Activated naive CD4-positive, alpha-beta T cell treated with anti-CD3 and anti-CD28 coated beads, Interleukin-2, amount 10 ng/mL, durations not matched to agents 7 days and 5 days (primary cell): ENCODE measurements around the gene GNG13.

Experiments used
- CTCF ChIA-PET: fragments of 350-600 bp; sonication (Branson Sonifier 250); formaldehyde crosslinking; loops from one replicate; lab custom pipeline; 2021; ENCODE audit warnings: antibody characterized with exemption; lab: Charles Lee
- DNase-seq: peaks from one replicate; pipeline ENCODE4 v3.0.0-alpha.2; 2020
- H3K27ac Mint-ChIP-seq: one replicate; pipeline ENCODE4 v1.8.0; 2021; ENCODE audit warnings: mild to moderate bottlenecking, moderate library complexity, mixed read lengths
- H3K27me3 Mint-ChIP-seq: one replicate; pipeline ENCODE4 v1.8.0; 2021; ENCODE audit warnings: mild to moderate bottlenecking, mixed read lengths
- H3K36me3 Mint-ChIP-seq: one replicate; pipeline ENCODE4 v1.8.0; 2021; ENCODE audit warnings: mixed read lengths
- H3K4me1 Mint-ChIP-seq: one replicate; pipeline ENCODE4 v1.8.0; 2021; ENCODE audit warnings: mixed read lengths
- H3K4me3 Mint-ChIP-seq: one replicate; pipeline ENCODE4 v1.8.0; 2021; ENCODE audit warnings: mild to moderate bottlenecking, moderate library complexity, mixed read lengths
- H3K9me3 Mint-ChIP-seq: one replicate; pipeline ENCODE4 v1.8.0; 2021; ENCODE audit warnings: mixed read lengths

Gene GNG13

DNA sequence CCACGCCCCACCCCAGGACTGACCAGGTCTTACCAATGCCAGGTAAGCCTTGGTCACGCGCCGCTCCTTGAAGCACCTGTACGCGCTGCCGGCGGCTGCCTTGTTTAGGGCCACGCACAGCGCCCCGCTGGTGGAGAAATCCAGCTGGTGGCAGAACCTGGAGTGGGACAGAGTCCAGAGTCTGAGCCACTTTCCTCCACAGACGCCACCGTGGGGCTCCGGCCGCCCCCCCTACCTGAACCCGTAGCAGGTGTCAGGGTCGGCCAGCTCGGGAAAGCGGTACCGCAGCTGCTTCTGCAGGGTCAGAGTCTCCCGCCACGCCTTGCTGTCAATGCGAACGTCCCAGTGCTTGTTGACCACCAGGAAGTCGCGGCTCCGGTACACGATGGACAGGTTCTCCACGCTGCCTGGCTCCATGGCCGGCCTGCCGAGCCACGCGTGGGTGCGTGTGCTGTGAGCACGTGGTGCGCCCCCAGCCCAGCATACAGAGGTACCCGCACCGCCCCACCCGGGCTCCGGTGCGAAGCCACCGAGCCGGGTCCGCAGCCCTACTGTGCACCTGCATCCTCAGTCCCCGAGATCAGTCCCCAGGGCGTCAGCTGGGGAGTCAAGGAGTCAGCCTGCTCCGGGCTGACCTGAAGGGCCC lies 13.1 kb downstream of the GNG13 start:
- Mint-ChIP-seq H3K27ac (peak overlapping the region; percentile 82), H3K9me3 (no peaks in the 10 kb centered on the region), H3K4me1 (peaks cover 14% of the 10 kb centered on the region), H3K4me3 (peak overlapping the region; percentile 87), H3K27me3 (no peaks in the 10 kb centered on the region), H3K36me3 (peaks cover 13% of the 10 kb centered on the region)
- no peak for DNase-seq
- CTCF ChIA-PET = interaction anchor here (1.1 to 6.3 kb wide), 2 partner anchors 68 to 75 kb away, joined by 3 to 94 read pairs; partner anchors contain the start of gene METRN

- peak overlapping the region; percentile 87 for H3K4me3 Mint-ChIP-seq
- CTCF ChIA-PET = interaction anchor here (0.8 to 6.3 kb wide), 12 partner anchors 9 to 198 kb away, joined by 3 to 94 read pairs (median 3); partner anchors contain the start of gene METRN
- no peak overlapping the region for H3K27ac Mint-ChIP-seq
- peaks cover 8% of the 10 kb centered on the region for H3K36me3 Mint-ChIP-seq
- H3K27me3 Mint-ChIP-seq = no peaks in the 10 kb centered on the region
- H3K9me3 Mint-ChIP-seq = no peaks in the 10 kb centered on the region
- peak; percentile 83 for DNase-seq
- peaks cover 14% of the 10 kb centered on the region for H3K4me1 Mint-ChIP-seq
Measured at GRCh38 chr16:785563-786535, 14.7 kb downstream of the GNG13 start.

DNA sequence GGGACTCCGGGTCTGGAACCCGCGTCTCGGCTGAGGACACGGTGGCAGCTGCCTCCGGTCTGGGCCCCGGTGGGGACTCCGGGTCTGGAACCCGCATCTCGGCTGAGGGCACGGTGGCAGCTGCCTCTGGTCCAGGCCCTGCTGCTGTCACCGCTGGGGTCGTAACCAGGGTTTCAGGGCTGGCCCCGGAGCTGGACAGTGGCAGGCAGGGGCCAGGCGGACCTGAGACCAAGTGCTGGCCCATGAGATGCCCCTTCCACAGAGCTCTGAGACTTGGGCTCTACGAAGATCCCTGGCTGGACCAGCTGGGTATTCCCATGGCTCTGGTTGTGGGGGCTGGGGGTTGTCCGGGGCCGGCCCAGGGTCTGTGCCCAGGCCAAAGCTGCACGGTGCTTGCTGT lies 16.1 kb downstream of the GNG13 start:
- H3K27me3 Mint-ChIP-seq = no peaks in the 10 kb centered on the region
- DNase-seq = no peak
- H3K36me3 Mint-ChIP-seq = peaks cover 8% of the 10 kb centered on the region
- no peak overlapping the region for H3K27ac Mint-ChIP-seq
- no peaks in the 10 kb centered on the region for H3K9me3 Mint-ChIP-seq
- peaks cover 11% of the 10 kb centered on the region for H3K4me1 Mint-ChIP-seq
- no peak overlapping the region for H3K4me3 Mint-ChIP-seq
- CTCF ChIA-PET = interaction anchor here (0.7 to 6.3 kb wide), 9 partner anchors 8 to 196 kb away, joined by 3 to 94 read pairs (median 4); partner anchors contain the start of gene METRN

DNA sequence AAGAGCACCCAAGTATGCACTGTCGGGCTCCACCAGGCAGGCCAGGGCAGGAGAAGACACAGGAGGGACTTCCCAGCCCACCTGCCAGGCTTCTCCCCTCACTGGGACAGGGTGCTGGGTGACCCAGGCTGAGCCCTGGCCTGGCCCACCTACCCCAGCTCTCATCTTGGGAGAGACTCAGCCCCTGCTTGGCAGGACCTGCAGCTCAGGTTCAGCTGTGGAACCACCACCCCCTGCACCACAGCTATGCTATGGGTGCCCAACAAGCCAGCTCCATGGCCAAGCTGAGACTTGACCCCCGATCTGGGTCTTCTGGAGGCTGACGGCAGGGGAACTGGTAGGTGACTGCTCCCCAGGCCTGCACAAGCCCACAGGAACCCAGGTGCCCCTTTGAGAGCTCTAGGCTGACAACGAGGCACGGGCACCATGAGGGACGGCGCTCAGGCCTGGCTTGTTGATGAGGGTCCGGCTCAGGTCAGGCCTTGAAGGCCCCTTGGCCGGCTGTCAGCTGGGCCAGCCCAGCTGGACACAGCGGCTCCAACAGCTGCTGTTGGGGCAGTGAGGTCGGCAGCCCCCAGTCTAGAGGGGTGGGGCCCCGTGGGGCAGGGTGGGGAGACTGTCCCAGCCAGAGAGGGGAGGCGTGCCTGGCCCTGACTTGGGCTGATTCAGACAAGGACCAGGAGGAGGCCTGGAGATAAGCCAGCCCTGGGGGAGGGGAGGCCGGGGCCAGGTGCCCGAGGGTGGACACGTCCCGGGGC lies 17.0 kb downstream of the GNG13 start:
- CTCF ChIA-PET = interaction anchor here (1.5 to 6.3 kb wide), 2 partner anchors 40 to 71 kb away, joined by 6 to 94 read pairs; partner anchors contain the start of gene METRN
- Mint-ChIP-seq H3K27me3 (no peaks in the 10 kb centered on the region), H3K9me3 (no peaks in the 10 kb centered on the region), H3K4me1 (peaks cover 11% of the 10 kb centered on the region), H3K36me3 (peaks cover 8% of the 10 kb centered on the region), H3K27ac (no peak overlapping the region), H3K4me3 (no peak overlapping the region)
- no peak for DNase-seq

DNA sequence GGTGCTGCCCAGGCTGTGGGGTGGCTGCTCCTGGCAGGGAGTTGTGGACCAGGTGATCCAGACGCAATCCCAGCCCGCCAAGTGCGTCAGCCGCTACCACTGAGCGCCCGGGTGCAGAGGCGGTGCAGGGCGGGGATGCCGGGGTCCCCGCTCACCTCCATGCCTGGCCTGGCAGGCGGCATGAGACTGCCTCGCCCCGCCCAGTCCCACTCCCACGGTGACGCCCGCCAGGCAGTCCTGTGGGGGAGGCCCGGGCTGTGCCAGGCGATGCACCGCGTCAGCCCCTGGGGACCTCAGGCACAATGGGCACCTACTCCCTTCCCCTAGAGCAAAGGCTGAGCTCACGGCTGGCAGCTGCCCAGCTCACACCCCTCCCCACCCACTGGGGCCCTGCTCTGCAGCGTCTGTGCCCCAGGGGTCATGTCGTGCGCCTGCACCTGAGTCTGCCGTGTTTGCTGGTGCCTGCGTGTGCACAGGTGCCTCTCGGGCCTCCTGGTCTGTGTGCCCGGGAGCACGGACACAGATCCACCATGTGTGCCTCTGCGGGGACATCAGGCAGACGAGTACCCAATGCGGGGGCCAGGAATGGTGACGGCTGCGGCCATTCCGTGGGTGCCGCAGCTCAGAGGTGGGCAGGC lies 17.6 kb downstream of the GNG13 start:
- DNase-seq = no peak
- Mint-ChIP-seq H3K27me3 (peaks cover 2% of the 10 kb centered on the region), H3K36me3 (peaks cover 8% of the 10 kb centered on the region), H3K4me3 (no peak overlapping the region), H3K4me1 (peaks cover 11% of the 10 kb centered on the region), H3K27ac (no peak overlapping the region), H3K9me3 (no peaks in the 10 kb centered on the region)
- CTCF ChIA-PET = interaction anchor here (6.3 kb wide), 1 partner anchor 70 kb away, joined by 94 read pairs; the partner anchor contains the start of gene METRN

GRCh38 chr16:782258-782657 lies 18.3 kb downstream of the GNG13 start:
- peaks cover 8% of the 10 kb centered on the region for H3K36me3 Mint-ChIP-seq
- no peaks in the 10 kb centered on the region for H3K9me3 Mint-ChIP-seq
- peaks cover 5% of the 10 kb centered on the region for H3K27me3 Mint-ChIP-seq
- no peak overlapping the region for H3K4me3 Mint-ChIP-seq
- CTCF ChIA-PET = interaction anchor here (6.3 kb wide), 1 partner anchor 70 kb away, joined by 94 read pairs; the partner anchor contains the start of gene METRN
- no peak overlapping the region for H3K27ac Mint-ChIP-seq
- no peak for DNase-seq
- peaks cover 11% of the 10 kb centered on the region for H3K4me1 Mint-ChIP-seq

- peaks cover 5% of the 10 kb centered on the region for H3K27me3 Mint-ChIP-seq
- H3K27ac Mint-ChIP-seq = no peak overlapping the region
- no peaks in the 10 kb centered on the region for H3K9me3 Mint-ChIP-seq
- H3K36me3 Mint-ChIP-seq = peaks cover 8% of the 10 kb centered on the region
- no peak overlapping the region for H3K4me3 Mint-ChIP-seq
- CTCF ChIA-PET = interaction anchor here (6.3 kb wide), 1 partner anchor 69 kb away, joined by 94 read pairs; the partner anchor contains the start of gene METRN
- peaks cover 7% of the 10 kb centered on the region for H3K4me1 Mint-ChIP-seq
- no peak for DNase-seq
Measured at GRCh38 chr16:781346-782010, 19.1 kb downstream of the GNG13 start.

- Mint-ChIP-seq H3K27ac (no peak overlapping the region), H3K4me1 (peaks cover 5% of the 10 kb centered on the region), H3K9me3 (no peaks in the 10 kb centered on the region), H3K4me3 (no peak overlapping the region), H3K27me3 (peaks cover 5% of the 10 kb centered on the region), H3K36me3 (peaks cover 5% of the 10 kb centered on the region)
- DNase-seq = no peak
- CTCF ChIA-PET = interaction anchor here (0.8 kb wide), 1 partner anchor 70 kb away, joined by 3 read pairs; no protein-coding TSS in a partner anchor
Measured at GRCh38 chr16:780296-780695, 20.2 kb downstream of the GNG13 start.

DNA sequence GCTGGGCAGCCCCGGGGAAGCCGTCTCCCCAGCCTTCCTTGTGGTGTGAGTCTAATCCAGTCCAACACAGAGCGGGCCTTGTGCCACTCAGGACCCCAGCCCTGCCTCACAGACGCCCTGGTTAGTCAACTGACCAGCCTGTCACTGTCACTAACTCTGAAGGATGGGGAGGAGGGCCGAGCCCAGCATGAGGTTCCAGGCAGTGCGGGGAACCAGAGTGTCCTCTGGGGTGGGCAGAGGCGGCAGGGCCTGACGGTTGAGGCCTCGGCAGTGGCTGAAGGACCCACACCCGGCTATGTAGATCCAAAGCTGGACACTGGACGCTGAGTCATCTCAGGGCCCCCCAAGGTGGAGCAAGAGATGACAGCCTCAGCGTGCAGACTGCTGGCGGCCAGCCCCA lies 21.0 kb downstream of the GNG13 start:
- H3K9me3 Mint-ChIP-seq = no peaks in the 10 kb centered on the region
- no peak overlapping the region for H3K27ac Mint-ChIP-seq
- no peaks in the 10 kb centered on the region for H3K4me1 Mint-ChIP-seq

DNA sequence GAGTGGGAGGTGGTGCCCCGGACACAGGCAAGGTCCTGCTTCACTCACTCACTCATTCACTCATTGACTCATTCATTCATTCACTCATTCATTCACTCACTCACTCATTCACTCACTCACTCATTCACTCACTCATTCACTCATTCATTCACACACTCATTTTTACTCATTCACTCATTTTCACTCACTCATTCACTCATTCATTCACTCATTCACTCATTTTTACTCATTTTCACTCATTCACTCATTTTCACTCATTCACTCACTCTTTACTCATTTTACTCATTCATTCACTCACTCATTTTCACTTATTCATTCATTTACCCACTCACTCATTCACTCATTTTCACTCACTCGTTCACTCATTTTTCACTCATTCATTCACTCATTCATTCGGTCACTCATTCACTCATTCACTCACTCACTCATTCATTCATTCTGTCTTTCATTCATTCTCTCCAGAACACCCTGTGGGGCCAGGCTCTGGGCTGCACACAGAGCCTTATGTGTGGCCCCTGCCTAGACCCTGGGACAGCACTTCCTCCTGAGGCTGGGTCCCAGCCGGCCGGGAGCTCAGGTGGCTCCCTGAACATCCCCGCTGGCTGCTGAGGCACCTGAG lies 21.5 kb downstream of the GNG13 start:
- Mint-ChIP-seq H3K9me3 (no peaks in the 10 kb centered on the region), H3K4me3 (no peak overlapping the region), H3K4me1 (no peaks in the 10 kb centered on the region), H3K36me3 (no peaks in the 10 kb centered on the region), H3K27ac (no peak overlapping the region), H3K27me3 (peaks cover 5% of the 10 kb centered on the region)
- no peak for DNase-seq
- CTCF ChIA-PET = no interaction called here

More for the DNA sequence above, 21.0 kb downstream of the GNG13 start:
- no peak for DNase-seq
- CTCF ChIA-PET = no interaction called here
- Mint-ChIP-seq H3K27me3 (peaks cover 5% of the 10 kb centered on the region), H3K36me3 (no peaks in the 10 kb centered on the region), H3K4me3 (no peak overlapping the region)

- H3K36me3 Mint-ChIP-seq = no peaks in the 10 kb centered on the region
- no peak for DNase-seq
- no peak overlapping the region for H3K27ac Mint-ChIP-seq
- CTCF ChIA-PET = no interaction called here
- H3K9me3 Mint-ChIP-seq = no peaks in the 10 kb centered on the region
- no peak overlapping the region for H3K4me3 Mint-ChIP-seq
- no peaks in the 10 kb centered on the region for H3K4me1 Mint-ChIP-seq
- peaks cover 5% of the 10 kb centered on the region for H3K27me3 Mint-ChIP-seq
Measured at GRCh38 chr16:778447-778846, 22.1 kb downstream of the GNG13 start.

DNA sequence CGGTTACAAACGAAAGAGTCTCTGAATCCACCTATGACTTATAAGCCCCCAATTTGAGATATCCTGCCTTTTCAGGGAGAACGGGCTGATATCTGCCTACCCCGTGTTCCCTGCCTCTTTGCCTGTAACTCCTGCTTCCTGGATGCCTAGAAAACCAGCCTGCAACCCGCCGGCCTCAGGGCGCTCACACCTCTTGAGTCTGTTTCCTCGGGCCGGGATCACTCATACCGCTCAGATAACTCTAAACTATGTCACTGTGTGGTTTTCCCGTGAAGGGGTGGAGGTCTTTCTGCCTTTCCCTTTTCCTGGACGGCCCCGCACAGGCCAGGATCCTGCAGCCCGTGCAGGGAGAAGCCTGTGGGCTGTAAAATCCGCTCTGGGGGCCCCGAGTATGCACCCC lies 22.7 kb downstream of the GNG13 start:
- peak overlapping the region; percentile 38 for H3K27ac Mint-ChIP-seq
- no peak for DNase-seq
- H3K9me3 Mint-ChIP-seq = no peaks in the 10 kb centered on the region
- CTCF ChIA-PET = no interaction called here
- H3K27me3 Mint-ChIP-seq = peaks cover 5% of the 10 kb centered on the region
- no peaks in the 10 kb centered on the region for H3K36me3 Mint-ChIP-seq
- H3K4me1 Mint-ChIP-seq = no peaks in the 10 kb centered on the region
- no peak overlapping the region for H3K4me3 Mint-ChIP-seq
